ENCODE results near the gene ATXN7L3.

GRCh38 chr17:44159519-44160210, 40.0 kb downstream of the ATXN7L3 start:
- TF ChIP-seq, protein P1, sequence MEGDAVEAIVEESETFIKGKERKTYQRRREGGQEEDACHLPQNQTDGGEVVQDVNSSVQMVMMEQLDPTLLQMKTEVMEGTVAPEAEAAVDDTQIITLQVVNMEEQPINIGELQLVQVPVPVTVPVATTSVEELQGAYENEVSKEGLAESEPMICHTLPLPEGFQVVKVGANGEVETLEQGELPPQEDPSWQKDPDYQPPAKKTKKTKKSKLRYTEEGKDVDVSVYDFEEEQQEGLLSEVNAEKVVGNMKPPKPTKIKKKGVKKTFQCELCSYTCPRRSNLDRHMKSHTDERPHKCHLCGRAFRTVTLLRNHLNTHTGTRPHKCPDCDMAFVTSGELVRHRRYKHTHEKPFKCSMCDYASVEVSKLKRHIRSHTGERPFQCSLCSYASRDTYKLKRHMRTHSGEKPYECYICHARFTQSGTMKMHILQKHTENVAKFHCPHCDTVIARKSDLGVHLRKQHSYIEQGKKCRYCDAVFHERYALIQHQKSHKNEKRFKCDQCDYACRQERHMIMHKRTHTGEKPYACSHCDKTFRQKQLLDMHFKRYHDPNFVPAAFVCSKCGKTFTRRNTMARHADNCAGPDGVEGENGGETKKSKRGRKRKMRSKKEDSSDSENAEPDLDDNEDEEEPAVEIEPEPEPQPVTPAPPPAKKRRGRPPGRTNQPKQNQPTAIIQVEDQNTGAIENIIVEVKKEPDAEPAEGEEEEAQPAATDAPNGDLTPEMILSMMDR (conservative IDR thresholded peaks at IDR 0.05): no peak
- TF ChIP-seq ZFX (IDR thresholded peaks at IDR 0.05): no peak

Measured in C4-2B (cell line).